ENCODE measurements around the gene CSF3.

Gene CSF3

GRCh38 chr17:40035162-40035559, 19.9 kb downstream of the CSF3 start:
- H3K4me1 ChIP-seq (ENCODE audit: low read depth, poor library complexity, severe bottlenecking): no peaks in the 10 kb centered on the region
- H3K9ac ChIP-seq: no peak overlapping the region
- peak; percentile 42 for TF ChIP-seq CTCF (conservative IDR thresholded peaks at IDR 0.05; ENCODE audit: low read depth, low read length)
- no peaks in the 10 kb centered on the region for H4K20me1 ChIP-seq (ENCODE audit: insufficient read depth)
- no peak overlapping the region for H2AFZ ChIP-seq (ENCODE audit: low read depth)
- H3K36me3 ChIP-seq (ENCODE audit: insufficient read depth): no peaks in the 10 kb centered on the region
- no peak overlapping the region for H3K4me3 ChIP-seq (IDR thresholded peaks at IDR 0.05; ENCODE audit: insufficient read depth, low read depth, low read length)
- H3K79me2 ChIP-seq (ENCODE audit: insufficient read depth, low read depth): no peaks in the 10 kb centered on the region
- no peaks in the 10 kb centered on the region for H3K27me3 ChIP-seq (ENCODE audit: insufficient read depth, low read depth)
- H3K4me2 ChIP-seq: no peak overlapping the region
- no peak overlapping the region for H3K27ac ChIP-seq

DNA sequence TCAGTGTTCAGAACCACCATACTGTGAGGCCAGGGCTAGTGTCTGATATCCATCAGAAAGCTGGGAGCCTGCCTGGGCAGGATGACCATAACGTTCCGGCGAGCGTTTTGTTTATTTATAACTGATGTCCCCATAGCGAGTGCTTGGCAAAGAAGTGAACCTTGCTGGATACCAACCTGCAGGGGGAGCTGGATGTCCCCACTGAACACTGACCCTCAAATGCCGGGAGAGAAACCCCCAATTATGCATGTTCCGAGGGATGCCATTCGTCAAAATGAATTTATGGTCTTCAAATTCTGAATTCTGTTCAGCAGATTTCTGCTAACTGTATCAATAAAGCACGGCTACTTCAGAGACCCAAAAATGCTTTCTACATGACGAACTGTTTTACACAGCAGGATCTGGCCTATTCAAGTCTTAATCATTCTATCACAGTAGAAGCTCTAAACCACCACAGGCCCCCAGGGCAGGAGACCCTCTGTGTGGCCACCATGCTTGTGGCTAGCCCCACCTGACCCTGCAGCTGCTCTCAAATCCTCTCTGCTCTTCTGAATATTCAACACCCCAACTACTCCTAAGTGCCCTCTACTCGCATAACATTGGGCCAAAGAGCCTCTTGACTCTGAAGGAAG, 23.8 kb downstream of the CSF3 start:
- H3K4me3 ChIP-seq (IDR thresholded peaks at IDR 0.05; ENCODE audit: insufficient read depth, low read depth, low read length): no peak overlapping the region
- H3K79me2 ChIP-seq (ENCODE audit: insufficient read depth, low read depth): no peaks in the 10 kb centered on the region
- H2AFZ ChIP-seq (ENCODE audit: low read depth): no peak overlapping the region
- H3K4me2 ChIP-seq: no peak overlapping the region
- no peak overlapping the region for H3K27ac ChIP-seq
- H3K36me3 ChIP-seq (ENCODE audit: insufficient read depth): no peaks in the 10 kb centered on the region
- no peak overlapping the region for H3K9ac ChIP-seq
- H4K20me1 ChIP-seq (ENCODE audit: insufficient read depth): no peaks in the 10 kb centered on the region
- peak; percentile 52; the same call in 1 of the 2 replicates for TF ChIP-seq CTCF (conservative IDR thresholded peaks at IDR 0.05; ENCODE audit: low read depth, low read length)
- H3K27me3 ChIP-seq (ENCODE audit: insufficient read depth, low read depth): no peaks in the 10 kb centered on the region
- no peaks in the 10 kb centered on the region for H3K4me1 ChIP-seq (ENCODE audit: low read depth, poor library complexity, severe bottlenecking)

DNA sequence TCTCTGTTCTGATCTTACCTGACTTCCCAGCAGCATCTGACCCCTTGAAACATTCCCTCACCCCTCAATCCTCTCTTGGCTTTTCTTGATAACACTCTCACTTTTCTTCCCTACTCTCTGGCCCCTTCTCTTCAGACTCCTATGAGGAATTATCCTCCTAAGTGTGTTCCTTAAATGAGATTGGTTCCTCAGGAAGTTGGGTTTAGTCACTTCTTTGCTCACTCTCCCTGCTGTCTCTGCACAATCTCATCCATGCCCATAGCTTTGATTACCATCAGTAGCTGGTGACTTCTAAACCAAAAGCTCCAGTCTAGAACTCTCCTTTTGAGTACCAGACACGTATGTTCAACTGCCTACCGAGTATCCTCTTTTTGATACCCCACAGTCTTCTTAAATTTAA, 26.0 kb downstream of the CSF3 start:
- Histone ChIP-seq H3K4me3 (IDR thresholded peaks at IDR 0.05; ENCODE audit: insufficient read depth, low read depth, low read length) (no peak overlapping the region), H2AFZ (ENCODE audit: low read depth) (no peak overlapping the region), H4K20me1 (ENCODE audit: insufficient read depth) (no peaks in the 10 kb centered on the region), H3K36me3 (ENCODE audit: insufficient read depth) (no peaks in the 10 kb centered on the region), H3K79me2 (ENCODE audit: insufficient read depth, low read depth) (no peaks in the 10 kb centered on the region), H3K9ac (no peak overlapping the region), H3K4me2 (no peak overlapping the region), H3K27ac (no peak overlapping the region), H3K27me3 (ENCODE audit: insufficient read depth, low read depth) (no peaks in the 10 kb centered on the region), H3K4me1 (ENCODE audit: low read depth, poor library complexity, severe bottlenecking) (no peaks in the 10 kb centered on the region)
- no peak for TF ChIP-seq CTCF (conservative IDR thresholded peaks at IDR 0.05; ENCODE audit: low read depth, low read length)

DNA sequence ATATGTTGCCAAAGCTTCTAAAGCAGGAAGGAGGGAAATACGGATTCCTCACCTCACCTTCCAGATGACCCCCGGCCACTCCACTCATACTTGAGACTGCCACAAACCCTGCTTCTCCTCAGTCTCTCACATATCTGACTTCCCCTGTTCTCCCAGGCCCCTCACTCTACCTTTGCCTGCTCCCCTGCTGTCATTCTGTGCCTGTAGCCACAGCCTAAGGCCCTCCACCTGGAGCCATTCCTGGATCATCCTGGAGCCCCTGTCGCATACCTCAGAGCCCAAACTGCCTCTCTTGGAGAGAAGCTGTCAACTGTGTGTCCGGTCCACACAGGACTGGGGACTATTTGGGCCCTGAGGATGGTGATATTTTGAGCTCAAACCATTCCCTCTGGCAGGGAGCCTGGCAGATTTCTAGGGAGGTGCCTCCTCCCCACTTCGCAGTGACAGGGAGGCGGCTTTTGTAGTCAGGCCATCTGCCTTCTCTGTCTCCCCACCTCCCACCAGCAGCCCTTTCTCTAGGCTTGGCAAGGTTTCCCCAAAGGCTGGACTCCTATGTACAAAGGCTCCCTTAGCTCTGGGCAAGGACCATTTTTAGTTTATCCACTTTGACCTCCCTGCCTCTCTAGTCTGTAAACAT, 41.3 kb downstream of the CSF3 start:
- H3K27ac ChIP-seq: no peak overlapping the region
- H4K20me1 ChIP-seq (ENCODE audit: insufficient read depth): no peaks in the 10 kb centered on the region
- no peaks in the 10 kb centered on the region for H3K36me3 ChIP-seq (ENCODE audit: insufficient read depth)
- H3K9ac ChIP-seq: no peak overlapping the region
- H3K4me1 ChIP-seq (ENCODE audit: low read depth, poor library complexity, severe bottlenecking): peaks cover 5% of the 10 kb centered on the region
- H3K4me2 ChIP-seq: no peak overlapping the region
- H3K79me2 ChIP-seq (ENCODE audit: insufficient read depth, low read depth): peaks cover 8% of the 10 kb centered on the region; the same call in 1 of the 2 replicates
- no peak overlapping the region for H3K4me3 ChIP-seq (IDR thresholded peaks at IDR 0.05; ENCODE audit: insufficient read depth, low read depth, low read length)
- H2AFZ ChIP-seq (ENCODE audit: low read depth): no peak overlapping the region
- peaks cover 19% of the 10 kb centered on the region for H3K27me3 ChIP-seq (ENCODE audit: insufficient read depth, low read depth)
- no peak for TF ChIP-seq CTCF (conservative IDR thresholded peaks at IDR 0.05; ENCODE audit: low read depth, low read length)

Measured in KMS-11 (cell line).